ENCODE data around the gene FAM200A.
A peak's percentile ranks its signal among the peaks of the same experiment; 100 is the strongest.

The FAM200A gene

DNA sequence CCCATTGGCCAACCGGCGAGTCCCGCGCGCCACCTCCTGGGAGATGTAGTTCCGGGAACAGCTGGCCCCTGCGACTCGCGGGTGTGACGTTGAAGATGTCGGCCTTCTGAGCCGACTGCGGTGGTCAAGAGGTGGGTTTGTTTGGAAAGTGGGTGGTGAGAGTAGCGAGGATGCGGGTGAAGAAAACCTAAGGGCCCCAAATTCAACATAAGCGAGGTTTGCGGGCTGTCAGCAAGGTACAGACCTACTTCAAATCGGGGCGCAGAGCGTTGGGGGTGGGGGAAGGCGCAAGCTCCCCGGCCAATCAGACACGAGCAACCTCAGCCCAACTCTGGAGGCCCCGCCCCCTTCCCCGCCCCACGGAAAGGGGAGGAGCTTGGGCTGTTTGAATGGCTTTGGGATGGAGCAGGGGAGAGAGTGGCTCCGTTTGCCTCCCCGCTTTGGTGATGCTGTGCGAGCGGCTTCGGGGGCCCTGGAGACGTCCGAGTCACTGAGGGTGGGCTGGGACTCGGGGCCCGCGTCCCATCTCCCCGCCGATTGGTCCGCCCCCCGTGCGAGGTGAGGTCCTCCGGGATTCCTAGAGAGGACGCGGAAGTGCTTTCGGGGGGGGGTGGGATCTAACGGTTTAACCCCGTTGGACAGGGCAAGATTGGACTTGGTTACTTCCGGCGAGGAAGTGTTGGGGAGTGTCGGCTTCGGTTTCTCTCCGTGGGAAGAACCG is 47.2 kb downstream of the FAM200A start, which contains the start of gene ZKSCAN5:
TSS of gene ZKSCAN5 (plus strand) at position 60 of the 721 bp plus-strand sequence. CDS start 1,383 bp downstream, outside the sequence.
- DNase-seq (ENCODE audit: low read depth in 2 of 3, low spot score in 1 of 3): peak; percentile 97 to 98 (median 97)

DNA sequence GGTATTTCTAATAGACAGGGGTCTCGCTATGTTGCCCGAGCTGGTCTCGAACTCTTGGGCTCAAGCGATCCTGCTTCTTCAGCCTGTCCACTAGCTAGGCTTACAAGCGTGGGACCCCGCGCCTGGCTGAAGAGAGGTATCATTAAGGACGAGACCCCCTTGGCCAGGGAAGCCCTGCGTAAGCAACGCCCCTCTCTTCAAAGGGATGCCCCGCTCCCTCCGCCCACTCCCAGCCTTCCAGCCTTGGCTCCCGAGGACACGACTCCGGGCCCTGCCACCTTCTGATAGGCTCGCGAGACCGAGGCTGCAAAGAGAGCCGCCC is 47.7 kb downstream of the FAM200A start:
- DNase-seq (ENCODE audit: low read depth in 2 of 3, low spot score in 1 of 3): no peak

DNA sequence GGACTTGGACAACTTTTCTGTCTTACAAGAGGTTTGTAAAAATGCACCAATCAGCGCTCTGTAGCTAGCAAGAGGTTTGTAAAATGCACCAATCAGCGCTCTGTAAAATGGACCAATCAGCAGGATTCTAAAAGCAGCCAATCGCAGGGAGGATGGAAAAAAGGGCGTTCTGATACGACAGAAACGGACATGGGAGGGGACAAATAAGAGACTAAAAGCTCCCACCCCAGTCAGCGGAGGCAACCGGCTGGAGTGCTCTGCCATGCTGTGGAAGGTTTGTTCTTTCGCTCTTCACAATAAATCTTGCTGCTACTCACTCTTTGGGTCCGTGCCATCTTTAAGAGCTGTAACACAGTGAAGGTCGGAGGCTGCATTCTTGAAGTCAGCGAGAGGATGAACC is 50.7 kb downstream of the FAM200A start:
- peak in 1 of 3 donors; percentile 13 for DNase-seq (ENCODE audit: low read depth in 2 of 3, low spot score in 1 of 3)

DNA sequence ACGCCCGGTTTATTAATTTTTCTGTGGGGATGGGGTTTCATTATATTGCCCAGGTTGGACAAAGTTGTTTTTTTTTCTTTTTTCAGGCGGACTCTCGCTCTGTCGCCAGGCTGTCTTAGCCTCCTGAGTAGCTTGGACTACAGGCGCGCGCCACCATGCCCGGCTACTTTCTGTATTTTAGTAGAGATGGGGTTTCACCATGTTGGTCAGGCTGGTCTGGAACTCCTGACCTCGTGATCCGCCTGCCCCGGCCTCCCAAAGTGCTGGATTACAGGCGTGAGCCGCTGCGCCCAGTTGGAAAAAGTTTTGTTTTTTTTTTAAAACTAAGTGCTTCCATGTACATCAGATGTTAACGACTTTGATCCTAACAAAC is 51.3 kb downstream of the FAM200A start:
- DNase-seq (ENCODE audit: low read depth in 2 of 3, low spot score in 1 of 3): no peak

DNA sequence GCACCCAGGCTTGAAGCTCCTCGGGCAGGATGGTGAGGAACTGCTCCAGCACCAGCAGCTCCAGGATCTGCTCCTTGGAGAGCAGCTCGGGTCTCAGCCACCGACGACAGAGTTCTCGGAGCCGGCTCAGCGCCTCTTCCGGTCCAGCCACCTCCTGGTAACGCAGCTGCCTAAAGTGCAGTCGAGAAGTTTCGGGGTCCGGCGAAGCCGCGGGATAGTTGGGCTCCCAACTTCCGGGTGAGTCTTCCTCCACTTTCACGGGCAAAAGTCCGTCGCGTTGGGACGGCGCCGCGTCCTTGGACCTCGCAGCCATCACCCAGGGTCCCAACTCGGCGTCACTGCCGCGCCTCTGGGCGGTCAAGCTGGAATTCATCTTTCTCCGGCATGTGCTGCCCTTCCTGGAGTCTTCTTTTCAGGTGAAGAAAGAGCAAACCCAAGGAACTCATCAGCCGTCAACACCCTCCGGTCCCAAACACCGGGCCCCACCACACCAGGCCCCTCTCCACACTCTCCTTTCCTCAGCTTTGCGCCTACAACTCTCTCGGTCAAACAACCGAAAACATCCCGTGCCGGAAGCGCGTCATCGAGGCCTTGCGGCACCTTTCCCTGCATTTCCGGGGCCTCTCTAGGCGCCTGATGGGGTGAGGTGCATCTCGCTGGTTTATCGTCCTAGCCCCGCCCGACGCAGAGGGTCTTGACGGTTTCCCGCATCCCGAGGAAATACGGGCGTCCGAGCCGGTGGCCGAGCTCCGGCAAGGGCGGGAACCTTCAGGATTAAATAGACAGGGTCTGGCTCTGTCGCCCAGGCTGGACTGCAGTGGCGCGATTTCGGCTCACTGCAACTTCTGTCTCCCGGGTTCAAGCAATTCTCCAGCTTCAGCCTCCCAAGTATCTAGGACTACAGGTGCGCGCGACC is 51.9 kb downstream of the FAM200A start, which contains the start of gene ZNF394:
TSS of gene ZNF394 (minus strand) at position 561 of the 916 bp plus-strand sequence. CDS start at position 373, 188 bp downstream.
- DNase-seq (ENCODE audit: low read depth in 2 of 3, low spot score in 1 of 3): peak; percentile 73 to 87 (median 86)

DNA sequence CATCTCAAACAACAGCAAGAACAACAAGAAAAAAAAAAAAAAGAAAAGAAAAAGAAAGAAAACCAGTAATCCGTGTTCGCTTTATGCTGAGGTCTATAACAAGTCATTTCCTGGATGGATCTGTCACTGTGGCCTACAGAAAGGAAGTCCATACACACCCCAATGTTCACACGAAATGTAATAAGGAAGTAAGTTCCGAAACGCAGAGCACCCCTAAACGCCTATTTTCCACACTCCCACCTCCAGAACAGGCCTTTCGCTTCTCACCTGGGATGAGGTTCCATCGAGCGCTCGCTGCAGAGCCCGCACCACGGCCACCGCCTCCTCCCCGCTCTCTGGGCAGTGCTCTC is 52.6 kb downstream of the FAM200A start:
- DNase-seq (ENCODE audit: low read depth in 2 of 3, low spot score in 1 of 3): no peak

DNA sequence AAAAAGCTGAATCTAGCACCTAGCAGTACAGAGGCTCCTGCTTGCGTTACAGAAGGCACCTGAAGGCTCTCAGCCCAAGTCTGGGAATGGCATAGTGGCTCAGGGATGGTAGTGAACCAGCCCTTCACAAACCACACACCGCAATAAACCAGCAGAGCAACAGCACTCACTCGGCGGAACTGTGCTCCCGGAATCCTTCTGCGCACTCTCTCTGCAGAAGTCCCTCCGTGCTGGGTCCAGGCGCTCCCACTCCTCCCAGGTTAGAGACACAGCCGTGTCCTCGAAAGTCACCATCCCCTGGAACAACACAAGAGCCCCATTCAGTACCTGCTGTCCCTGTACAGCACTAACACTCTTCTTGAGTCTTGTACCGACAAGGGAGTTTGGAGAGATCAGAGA is 53.4 kb downstream of the FAM200A start:
- DNase-seq (ENCODE audit: low read depth in 2 of 3, low spot score in 1 of 3): no peak

DNA sequence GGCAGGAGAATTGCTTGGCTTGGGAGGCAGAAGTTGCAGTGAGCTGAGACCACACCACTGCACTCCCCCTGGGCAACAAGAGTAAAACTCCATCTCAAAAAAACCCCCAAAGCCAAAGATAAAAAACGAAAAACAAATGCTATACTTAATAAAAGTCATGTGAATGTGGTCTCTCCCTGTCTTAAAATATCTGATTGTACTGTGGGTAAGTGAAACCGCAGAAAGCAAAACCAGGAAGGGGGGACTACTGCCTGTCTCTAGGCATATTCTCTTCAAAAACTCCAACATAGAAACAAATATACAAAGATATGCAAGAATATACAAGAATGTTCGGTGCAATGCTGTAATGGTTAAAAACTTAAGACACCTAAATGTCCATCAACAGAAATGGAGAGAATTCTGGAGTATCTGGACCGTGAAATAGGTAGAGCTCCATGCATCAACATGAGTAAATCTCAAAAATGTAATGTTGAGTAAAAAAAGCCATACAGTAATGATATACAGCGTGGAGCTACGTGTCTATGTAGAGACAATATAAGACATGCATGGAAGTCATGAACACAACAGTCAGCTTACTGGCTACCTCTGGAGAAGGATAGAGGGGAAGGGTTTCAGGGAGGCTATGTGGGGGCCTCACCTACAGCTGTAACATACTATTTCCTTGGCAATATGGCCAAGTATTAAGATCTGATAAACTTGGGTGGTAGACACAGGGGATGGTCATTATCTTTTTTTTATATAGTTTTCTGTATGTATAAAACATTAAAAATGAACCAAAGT is 54.0 kb downstream of the FAM200A start:
- no peak for DNase-seq (ENCODE audit: low read depth in 2 of 3, low spot score in 1 of 3)
